ENCODE results near the gene EPHA10. TPM values are rescaled to one million over a fixed set of nuclear protein-coding genes. Genes with fewer than 3 reads are reported as not detected.

The EPHA10 gene
- total RNA-seq, 1 donor from 2014 or later, result under 0.01 TPM

DNA sequence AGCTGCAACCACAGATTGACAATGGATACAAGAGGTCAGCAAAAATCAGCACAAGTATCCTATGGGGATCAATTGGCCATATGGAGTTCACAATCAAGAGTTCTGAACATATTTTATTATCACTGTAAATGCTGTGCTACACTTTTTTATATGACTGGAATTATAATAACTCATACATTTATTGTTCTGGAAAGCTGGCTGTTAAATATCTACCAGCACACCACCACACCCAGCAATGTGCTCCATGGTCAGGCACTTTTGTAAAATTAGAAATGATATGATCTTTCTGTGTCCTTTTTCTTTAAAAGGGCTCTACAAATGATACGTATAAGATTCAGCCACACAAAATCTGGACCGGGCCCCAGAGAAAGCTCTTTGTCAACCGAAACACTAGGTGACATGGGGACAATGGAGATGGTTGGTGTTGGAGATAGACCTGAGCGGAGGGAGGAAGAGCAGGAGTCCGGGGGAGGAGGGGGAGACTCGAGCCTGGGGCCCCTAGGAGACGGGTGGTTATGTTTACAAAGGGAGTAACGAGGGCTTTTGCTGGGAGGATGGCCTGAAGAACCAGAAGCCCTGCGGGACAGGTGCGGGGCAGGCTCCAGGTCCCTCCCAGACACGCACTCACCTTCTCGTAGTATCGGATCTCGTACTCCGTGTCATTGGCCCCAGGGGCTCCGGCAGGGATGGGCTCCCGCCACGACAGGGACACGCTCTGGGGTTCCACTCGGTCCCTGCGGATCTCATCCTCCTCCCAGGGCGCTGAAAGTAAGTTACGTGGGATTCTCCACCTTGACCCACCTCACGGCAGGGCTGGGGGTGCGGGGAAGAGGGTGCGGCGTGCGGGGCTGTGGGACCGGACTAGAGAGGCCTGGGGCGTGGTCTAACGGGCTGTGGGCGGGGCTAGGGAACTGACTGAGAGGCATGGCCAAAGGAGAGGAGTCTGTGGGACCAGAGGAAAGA, 30.0 kb downstream of the EPHA10 start:
- no peak for DNase-seq (ENCODE audit: low read depth in 2 of 2)

DNA sequence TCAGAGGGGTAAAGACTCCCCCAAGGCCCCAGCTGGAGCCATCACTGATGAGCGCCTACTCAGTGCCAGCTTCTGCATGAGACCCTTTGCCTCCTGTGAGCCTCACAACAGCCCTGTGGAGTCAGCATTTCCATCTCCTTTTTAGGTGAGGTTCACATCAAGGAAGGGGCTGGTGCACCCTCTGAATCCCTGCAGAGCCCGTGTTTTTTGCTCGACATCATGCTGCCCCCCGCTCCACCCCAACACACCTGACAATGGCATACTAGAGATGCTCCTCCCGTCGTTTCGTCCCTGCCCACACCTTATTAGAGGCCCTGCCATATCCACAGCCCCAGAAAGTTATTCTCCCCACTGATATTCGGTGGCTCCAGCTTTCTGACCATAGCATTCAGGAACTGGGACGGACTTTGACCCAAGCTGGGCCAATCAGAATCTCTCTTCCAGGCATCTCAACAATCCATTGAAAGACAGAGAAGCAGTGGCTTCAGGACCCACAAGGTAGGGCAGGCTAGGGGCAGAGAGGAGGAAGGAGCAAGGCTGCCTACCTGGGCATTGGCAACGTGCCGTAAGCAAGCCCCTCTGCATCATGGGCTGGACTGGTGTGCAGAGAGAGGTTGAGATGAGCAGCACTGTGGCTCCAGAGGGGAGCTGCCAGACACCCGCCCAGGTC, 32.7 kb downstream of the EPHA10 start:
- DNase-seq (ENCODE audit: low read depth in 2 of 2), result no peak

DNA sequence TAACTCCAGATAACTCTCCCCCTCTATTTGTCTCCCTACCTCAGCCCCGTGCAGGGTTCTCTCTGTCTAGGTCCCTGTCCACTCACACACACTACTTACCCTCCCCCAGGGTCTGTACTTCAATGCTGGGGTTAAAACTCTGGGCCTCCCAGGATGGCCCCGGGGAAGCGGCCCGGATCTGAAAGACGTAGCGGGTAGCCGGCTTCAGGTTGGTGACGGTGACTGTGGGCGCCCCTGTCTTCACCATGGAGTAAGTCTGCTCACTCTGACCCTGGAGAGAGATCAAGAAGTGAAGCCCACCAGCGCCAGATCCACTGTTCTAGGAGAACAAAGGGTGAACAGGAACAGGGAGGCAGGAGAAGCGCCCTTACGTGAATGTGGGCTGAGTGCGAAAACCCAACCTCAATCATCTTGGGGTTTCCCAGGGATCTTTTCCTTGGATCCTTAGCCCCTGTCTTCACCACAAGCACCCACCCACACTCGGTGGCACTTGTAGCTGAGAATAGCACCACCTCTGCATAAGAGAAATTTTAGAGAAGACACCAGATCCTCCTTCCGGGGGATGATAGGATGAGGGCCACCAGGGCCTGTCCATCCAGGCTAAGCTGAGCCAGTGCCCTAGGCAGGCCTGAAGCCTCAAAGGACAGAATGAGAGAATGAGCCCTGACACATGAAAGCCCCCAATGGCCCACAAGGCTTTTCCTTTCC, 33.5 kb downstream of the EPHA10 start:
- DNase-seq (ENCODE audit: low read depth in 2 of 2), result no peak

DNA sequence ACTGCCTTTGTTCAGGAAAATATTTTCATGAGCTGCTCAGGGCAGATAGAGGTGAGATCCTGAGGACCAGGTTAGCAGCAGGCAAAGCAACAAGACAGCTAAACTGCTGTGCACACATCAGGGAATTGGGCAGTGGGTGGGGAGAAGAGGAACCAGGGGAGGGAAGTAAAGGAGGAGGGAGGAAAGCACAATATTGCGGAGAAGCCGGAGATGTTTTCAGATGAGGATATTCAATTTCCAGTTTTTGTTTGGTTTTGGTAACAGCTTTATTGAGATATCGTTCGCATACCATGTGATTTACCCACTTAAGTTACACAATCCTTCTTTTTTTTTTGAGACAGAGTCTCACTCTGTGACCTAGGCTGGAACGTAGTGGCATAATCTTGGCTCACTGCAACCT, 34.5 kb downstream of the EPHA10 start:
- DNase-seq (ENCODE audit: low read depth in 2 of 2), result no peak

DNA sequence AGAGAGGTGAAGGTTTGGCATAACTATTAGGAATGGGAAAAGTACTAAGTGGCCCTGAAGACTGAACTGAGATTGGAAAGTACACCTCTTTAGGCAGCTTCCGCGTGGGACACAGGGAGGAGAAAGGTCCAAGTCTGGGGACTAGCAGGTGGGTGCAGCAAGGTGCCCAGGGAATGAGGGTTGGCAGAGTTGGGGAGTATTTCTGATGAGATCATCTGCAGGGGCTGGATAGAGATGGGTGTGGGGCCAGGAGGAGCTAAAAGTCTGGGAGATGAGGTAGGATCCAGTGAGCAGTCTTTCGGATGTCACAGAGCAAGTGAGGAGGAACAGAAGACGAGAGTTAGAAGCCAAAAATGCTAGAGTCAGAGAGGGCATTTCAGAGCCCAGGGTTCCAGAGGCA, 36.5 kb downstream of the EPHA10 start:
- no peak for DNase-seq (ENCODE audit: low read depth in 2 of 2)

DNA sequence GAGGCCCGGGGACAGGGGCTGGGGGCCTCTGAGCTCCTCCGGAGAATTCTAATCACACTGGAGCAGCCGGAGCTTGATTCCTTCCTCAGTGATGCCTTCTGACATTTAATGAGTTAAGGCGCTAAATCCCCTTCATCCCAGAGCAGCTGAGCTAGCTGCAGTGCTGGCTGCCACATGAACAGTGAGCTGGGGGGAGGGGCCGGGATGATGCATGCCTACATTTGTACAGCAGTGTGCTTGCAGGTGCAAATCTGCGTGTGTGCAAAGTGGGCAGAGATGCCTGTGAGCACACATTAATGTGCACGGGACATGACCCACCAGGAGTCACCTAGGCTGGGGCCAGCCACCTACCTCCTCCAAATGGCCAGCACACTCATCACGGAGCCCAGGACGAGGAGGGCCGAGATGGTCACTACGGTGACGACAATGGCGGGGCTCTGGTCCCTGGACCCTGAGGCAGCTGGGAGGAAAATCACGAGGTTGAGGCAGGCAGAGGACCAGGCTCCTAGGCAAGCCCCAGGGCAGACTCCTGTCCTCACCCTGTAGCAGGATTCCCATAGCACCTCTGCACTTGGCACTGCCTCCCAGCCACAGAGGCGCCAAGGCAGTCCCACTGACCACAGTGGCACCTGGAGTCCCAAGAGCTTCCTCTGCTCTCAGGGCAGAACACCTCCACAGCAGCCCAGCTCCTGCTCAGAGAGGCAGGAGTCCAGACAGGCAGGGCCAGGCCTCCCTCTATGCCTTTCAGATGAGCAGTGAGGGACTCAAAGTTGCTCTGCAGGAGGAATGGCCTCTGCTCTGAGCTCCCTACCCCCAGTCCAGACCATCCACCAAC, 38.0 kb downstream of the EPHA10 start:
- no peak for DNase-seq (ENCODE audit: low read depth in 2 of 2)

DNA sequence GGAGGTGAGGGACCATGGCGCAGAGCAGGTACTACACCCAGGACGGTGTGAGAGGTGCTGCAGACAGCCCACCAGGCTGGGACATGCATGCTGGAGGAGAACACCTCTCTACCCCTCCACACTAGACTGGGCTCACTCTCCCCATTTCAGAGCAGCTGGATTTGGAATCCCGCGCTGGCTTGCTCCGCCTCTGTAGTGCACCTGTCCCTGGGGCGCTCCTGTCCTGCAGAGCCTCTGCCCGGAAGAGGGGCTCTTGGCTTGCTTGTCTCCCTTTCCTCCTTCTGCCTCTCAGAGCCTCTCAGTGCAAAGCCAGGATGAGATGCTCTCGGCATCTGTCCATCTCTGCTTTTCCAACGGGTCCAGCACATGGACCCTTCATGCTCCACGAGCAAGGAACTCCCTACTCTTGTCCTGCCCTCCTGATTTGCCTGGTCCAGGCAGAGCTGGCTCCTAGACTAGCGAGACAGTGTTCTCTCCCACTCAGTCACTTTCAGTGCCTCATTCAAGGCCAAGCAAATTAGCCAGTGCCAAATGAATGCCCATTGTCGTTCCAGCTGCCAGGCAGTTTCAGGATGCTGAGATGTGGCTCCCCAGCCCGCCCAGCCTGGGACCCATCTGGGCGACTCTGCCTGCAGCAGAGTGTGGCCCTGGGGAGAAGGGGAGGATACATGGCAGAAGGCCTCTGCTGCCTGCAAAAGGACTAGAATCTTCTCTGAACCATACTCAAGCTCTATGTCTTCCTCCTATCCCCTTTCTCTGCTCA, 38.9 kb downstream of the EPHA10 start:
- DNase-seq (ENCODE audit: low read depth in 2 of 2), result no peak

DNA sequence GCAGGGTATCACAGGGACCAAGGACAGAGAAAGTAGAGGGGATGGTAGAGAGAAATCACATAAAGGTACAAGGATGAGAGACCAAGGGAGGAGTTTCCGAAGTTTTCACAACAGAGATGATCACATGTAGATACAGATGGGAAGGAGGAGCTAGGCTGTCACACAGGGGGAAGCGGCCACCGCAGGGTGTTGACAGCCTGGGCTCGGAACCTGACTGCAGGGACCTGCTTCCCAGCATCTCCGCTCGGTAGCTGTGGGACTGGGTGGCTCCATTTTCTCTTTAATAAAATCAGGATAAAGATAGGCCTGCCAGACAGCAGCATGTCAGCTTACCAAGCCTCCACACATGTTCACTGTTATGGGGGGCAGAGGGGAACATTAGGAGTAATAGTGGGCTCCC, 40.3 kb downstream of the EPHA10 start:
- DNase-seq (ENCODE audit: low read depth in 2 of 2), result no peak

DNA sequence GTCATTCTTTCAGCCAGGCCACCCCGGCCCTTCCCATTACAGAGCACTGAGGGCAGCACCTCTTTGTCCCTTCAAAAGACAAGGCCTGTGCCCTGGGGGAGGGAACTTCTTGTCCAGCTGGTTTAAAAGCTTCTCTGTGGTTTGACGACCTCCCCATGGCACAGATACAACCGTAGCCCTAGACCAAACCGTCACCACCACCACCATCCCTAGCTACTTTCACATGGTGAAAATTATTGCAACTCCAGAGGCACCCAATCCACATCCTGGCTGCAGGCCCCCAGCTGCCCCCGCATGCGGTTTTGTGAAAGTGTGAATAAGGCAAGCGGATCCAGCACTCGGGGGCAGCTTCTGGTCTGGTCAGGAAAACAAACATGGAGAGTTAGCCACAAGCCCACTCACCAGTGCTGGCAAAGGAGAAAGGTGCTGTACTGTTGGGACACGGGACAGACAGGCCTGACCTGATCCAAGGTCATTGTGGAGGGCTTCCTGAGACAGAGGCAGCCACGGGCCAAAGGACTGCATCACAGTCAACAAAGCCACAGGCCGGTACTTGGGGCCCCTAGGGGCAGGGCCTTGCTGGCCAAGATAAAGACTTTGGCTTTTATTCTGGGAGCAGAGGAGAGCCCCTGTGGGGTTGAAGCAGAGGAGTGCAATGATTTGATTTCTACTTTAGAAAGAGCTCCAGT, 41.4 kb downstream of the EPHA10 start:
- DNase-seq (ENCODE audit: low read depth in 2 of 2), result no peak

DNA sequence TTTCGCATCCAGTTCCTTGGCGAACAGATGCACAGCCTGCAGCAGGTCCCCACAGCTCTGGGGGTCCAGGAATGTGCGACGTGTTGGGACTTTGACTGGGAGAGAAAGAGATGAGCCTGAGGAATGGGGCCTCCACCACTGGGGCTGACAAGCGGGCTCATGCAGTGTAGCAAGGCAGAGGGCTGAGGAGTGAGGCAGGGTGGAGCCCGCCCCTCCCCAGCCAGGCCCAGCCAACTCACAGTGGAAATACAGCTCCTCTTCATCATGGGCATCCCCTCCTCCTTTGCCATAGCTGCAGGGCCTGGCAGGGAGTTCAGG, 41.9 kb downstream of the EPHA10 start:
- DNase-seq (ENCODE audit: low read depth in 2 of 2), result no peak

DNA sequence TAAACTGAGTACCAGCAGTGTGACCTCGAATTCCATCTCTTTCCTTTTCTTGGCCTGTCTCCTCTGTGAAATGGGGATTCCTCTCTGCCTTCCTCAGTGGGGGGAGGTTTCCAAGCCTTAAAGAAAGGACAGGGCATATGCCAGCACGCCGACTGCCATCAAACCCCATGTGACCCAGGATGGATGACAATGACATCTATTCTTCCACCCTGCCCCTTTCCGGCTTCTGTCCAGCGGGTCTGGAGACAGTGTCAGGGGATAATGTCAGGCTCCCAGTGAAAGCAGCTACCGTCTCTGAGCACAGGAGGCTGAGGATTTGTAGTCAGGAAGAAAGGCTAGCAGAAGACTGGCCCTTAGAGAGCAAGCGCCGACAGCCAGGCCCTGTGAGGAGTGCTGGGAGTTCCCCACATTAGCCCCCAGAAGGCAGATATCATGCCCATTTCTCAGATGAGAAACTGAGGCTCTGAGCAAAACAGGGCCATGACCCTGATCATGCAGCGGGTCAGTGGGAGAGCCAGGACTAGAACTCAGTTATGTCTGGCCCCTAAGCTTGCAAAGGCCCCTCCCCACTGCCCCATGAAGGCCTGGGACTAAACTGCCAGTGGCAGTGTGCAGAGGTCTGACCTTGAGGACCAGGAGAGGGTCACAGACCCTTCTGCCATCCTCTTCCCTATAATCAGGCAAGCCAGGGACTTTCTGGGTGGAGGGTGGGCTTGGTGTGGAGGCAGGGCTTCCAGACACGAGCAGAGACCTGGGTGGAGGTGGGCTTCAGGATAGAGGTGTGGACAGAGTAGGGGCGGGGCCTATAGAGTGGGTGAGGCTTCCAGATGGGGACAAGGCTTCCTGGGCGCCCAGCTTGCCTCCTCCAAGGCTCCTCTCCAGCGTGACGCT, 42.5 kb downstream of the EPHA10 start:
- no peak for DNase-seq (ENCODE audit: low read depth in 2 of 2)

DNA sequence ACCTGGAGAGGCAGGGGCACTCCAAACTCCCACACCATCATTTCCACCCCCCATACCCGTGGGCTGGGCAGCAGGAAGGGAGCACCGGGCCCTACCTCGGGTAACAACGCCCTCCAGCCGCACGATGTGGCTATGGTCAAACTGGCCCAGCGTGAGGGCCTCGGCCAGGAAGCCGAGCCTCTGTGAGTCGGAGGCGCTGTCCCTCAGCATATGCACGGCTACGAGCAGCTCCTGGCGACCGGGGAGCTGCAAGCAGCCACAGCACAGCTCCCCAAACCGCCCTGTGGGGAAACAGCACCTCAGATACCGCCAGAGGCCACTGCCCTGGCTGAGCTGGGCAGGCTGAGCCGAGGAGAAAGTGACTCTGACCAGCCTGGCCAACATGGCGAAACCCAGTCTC, 43.4 kb downstream of the EPHA10 start:
- DNase-seq (ENCODE audit: low read depth in 2 of 2), result no peak

DNA sequence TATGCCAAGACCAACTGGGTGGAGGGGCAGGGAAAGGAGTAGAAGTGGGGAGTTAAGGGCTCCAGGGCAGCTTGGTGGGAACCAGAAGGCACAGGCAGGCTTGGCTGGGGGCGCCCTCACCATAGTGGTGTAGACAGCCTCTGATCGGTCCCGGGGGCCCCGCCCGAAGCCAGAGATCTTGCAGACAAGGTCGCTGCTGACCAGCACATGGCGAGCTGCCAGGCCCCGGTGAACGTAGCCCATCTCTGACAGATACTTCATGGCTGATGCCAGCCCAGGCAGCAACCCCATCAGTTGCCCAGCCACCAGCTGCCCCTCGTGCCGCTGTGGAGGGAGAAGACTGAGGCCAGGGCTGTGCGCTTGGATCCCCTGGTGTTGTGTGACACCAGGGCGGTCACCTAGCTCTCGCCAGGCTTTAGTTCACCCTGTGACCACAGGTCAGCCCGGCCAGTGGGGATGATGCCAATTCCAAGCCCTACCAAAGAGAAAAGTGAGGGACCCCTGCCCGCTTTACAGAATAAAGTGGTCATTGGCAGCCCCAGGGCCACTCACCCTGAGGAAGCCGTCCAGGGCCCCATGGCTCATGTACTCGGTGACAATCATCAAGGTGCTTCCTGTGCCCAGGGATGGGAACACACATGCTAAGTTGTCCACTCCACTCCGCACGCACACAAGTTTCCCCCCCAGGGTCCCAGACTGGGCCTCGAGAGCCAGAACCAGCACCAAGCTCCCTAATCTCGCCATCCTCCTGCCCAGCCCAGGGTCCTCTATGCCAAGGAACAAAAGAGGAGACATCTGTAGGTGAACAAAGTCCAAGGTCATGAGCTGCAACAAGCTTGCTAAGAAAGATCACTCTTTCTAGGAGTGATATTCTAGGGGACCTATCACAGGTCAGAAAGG, 44.4 kb downstream of the EPHA10 start:
- no peak for DNase-seq (ENCODE audit: low read depth in 2 of 2)

DNA sequence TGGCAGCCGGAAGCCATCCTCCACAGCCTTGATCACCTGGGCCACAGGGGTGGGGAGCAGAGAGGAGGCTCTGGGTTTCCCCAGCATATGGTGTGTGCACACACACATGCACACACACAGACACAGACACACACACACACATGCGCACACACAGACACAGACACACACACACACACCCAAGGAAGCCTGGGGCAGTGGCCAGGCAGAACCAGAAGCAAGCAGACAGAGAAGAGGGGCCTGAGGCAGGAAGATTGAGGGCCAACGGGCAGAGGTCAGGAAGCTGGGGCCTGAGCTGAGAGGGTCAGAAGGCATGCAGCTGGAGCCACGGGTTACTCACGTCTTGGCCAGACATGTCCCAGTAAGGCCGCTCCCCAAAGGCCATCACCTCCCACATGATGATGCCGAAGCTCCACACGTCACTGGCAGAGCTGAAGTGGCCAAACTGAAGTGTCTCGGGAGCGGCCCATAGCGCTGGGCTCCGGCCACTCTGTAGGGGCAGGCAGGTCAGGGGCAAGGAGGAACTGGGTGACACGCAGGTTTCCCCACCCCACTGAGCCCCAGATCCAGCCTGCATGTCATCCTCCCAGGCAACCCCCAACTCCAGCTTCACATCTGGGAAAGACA, 45.2 kb downstream of the EPHA10 start:
- no peak for DNase-seq (ENCODE audit: low read depth in 2 of 2)

DNA sequence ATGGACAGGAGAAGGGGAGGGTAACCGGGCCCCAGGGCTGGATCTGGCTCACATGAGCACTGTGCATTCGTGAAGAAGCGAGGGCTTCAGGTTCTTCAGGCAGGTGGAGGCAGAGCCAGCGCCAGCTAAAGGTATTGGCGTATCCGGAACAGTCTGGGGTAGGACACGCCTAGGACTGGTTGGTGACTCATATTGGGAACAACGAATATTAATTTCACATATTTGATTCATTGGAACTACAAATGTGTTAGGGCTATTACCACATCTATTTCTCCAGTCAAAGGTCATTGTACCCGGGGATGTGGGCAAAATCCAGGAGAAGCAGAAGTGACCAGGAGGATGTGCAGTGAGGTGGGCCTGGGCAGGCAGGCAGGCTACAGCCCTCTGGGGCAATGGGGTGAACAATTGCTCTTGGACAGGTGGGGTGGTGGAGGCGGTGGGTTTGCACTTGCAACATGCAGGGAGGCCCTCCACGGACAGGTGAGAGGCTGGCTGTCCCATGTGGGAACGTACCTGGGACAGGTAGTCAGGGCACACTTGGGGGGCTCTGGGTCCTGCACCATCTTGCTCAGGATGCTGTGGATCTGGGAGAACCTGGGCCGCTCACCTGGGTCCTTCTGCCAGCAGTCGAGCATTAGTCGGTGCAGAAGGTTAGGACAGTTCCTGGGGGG, 45.9 kb downstream of the EPHA10 start:
- DNase-seq (ENCODE audit: low read depth in 2 of 2), result no peak

DNA sequence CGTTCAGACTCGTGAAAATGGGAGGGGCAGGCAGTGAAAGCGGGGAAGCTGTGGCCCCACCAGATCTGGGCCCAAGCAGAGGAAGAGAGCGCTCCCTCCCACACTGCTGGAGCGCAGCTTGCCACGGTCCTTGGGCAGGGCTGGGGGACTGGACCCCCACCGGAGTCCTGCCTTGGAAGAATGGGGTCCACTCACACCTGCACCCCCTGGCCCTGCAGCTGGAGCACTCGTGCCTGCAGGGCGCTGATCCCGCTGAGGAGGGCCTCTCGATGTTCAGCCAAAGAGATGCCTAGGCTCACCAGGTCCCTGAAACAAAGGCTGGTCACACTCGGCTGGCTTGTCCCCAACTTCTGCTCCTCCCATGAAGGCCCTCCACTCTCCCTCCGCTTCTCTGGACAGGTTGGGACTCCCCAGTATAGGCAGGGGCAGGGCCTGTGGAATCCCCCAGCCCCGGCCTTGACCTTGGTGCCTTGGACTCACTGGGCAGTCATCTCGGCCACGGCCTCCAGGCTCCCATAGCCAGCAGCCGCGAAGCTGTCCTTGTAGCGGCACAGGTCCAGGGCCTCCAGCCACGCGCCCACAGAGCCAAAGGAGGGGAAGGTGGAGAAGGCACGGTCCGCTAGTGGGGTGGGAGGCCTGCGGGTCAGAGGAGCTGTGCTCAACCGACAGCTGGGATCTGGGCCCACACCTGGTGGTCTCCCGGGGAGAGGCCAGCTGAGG, 46.6 kb downstream of the EPHA10 start:
- no peak for DNase-seq (ENCODE audit: low read depth in 2 of 2)
